Gastroesophageal sphincter (tissue), 3 donors: Measurements from ENCODE around the gene CDKN2D.

Experiments used
- CTCF ChIP-seq, 4 experiments: fragments of 200-600 bp in 2 of 4; fragments of 450-650 bp in 2 of 4; sonication (generic) in 1 of 4; IDR thresholded peaks; one replicate each; pipeline ENCODE4 v1.5.1; 2017 to 2019; ENCODE audit warnings: antibody characterized with exemption in 4 of 4, mild to moderate bottlenecking in 2 of 4, moderate library complexity in 2 of 4
- EP300 ChIP-seq: sonication (generic); formaldehyde crosslinking; IDR thresholded peaks from one replicate; pipeline ENCODE4 v1.6.1; 2017; ENCODE audit warnings: antibody characterized with exemption, mild to moderate bottlenecking
- POLR2A ChIP-seq, 2 donors: fragments of 450-650 bp; IDR thresholded peaks; one replicate each; pipeline ENCODE4 v1.6.1; 2017; ENCODE audit warnings: antibody characterized with exemption in 2 of 2, mild to moderate bottlenecking in 2 of 2, moderate library complexity in 1 of 2

GRCh38 chr19:10548746-10549276 lies 20.0 kb downstream of the CDKN2D start:
- TF ChIP-seq CTCF (IDR thresholded peaks at IDR 0.05), result no peak
- TF ChIP-seq POLR2A (IDR thresholded peaks at IDR 0.05), result no peak
- no peak for TF ChIP-seq EP300
